BLaER1 (cell line): ENCODE data around the gene KCNQ1OT1.

Experiments used
- H3K27ac ChIP-seq: shearing (Covaris generic); formaldehyde crosslinking; 2 replicates; pipeline ENCODE4 v1.8.1; 2022
- H3K27me3 ChIP-seq: shearing (Covaris generic); formaldehyde crosslinking; 2 replicates; pipeline ENCODE4 v1.8.1; 2022
- H3K36me3 ChIP-seq: shearing (Covaris generic); formaldehyde crosslinking; 2 replicates; pipeline ENCODE4 v1.8.1; 2022
- H3K4me1 ChIP-seq: shearing (Covaris generic); formaldehyde crosslinking; 2 replicates; pipeline ENCODE4 v1.8.1; 2022
- H3K4me2 ChIP-seq: shearing (Covaris generic); formaldehyde crosslinking; 2 replicates; pipeline ENCODE4 v1.8.1; 2022
- H3K4me3 ChIP-seq: shearing (Covaris generic); formaldehyde crosslinking; 2 replicates; pipeline ENCODE4 v1.8.1; 2022
- H3K9ac ChIP-seq: shearing (Covaris generic); formaldehyde crosslinking; 2 replicates; pipeline ENCODE4 v1.8.1; 2022
- H3K9me3 ChIP-seq: shearing (Covaris generic); formaldehyde crosslinking; 2 replicates; pipeline ENCODE4 v1.8.1; 2022
- H4K20me1 ChIP-seq: shearing (Covaris generic); formaldehyde crosslinking; 2 replicates; pipeline ENCODE4 v1.8.1; 2022
- Cebpa-rat ChIP-seq: shearing (Covaris generic); IDR thresholded peaks from 2 replicates; pipeline ENCODE4 v1.8.1; 2022

The KCNQ1OT1 gene

GRCh38 chr11:2621894-2622293 lies 77.9 kb downstream of the KCNQ1OT1 start:
- no peak overlapping the region for H3K27ac ChIP-seq
- no peak overlapping the region for H3K4me3 ChIP-seq
- H4K20me1 ChIP-seq, result no peaks in the 10 kb centered on the region
- no peaks in the 10 kb centered on the region for H3K36me3 ChIP-seq
- H3K4me2 ChIP-seq, result no peak overlapping the region
- H3K9ac ChIP-seq, result no peak overlapping the region
- TF ChIP-seq Cebpa-rat, result no peak
- H3K4me1 ChIP-seq, result no peaks in the 10 kb centered on the region
- peaks cover 10% of the 10 kb centered on the region for H3K9me3 ChIP-seq
- no peaks in the 10 kb centered on the region for H3K27me3 ChIP-seq

GRCh38 chr11:2612884-2613571 lies 86.8 kb downstream of the KCNQ1OT1 start:
- no peak overlapping the region for H3K4me3 ChIP-seq
- no peak overlapping the region for H3K9ac ChIP-seq
- no peak overlapping the region for H3K27ac ChIP-seq
- no peaks in the 10 kb centered on the region for H3K36me3 ChIP-seq
- H3K4me1 ChIP-seq, result no peaks in the 10 kb centered on the region
- no peak overlapping the region for H3K4me2 ChIP-seq
- H3K9me3 ChIP-seq, result peaks cover 20% of the 10 kb centered on the region
- no peaks in the 10 kb centered on the region for H4K20me1 ChIP-seq
- H3K27me3 ChIP-seq, result no peaks in the 10 kb centered on the region
- TF ChIP-seq Cebpa-rat, result no peak

- peaks cover 30% of the 10 kb centered on the region for H3K9me3 ChIP-seq
- H3K36me3 ChIP-seq, result no peaks in the 10 kb centered on the region
- no peak for TF ChIP-seq Cebpa-rat
- H3K4me2 ChIP-seq, result no peak overlapping the region
- no peaks in the 10 kb centered on the region for H4K20me1 ChIP-seq
- H3K9ac ChIP-seq, result no peak overlapping the region
- no peak overlapping the region for H3K4me3 ChIP-seq
- H3K4me1 ChIP-seq, result no peaks in the 10 kb centered on the region
- no peaks in the 10 kb centered on the region for H3K27me3 ChIP-seq
- H3K27ac ChIP-seq, result no peak overlapping the region
These were observed 90.4 kb downstream of the KCNQ1OT1 start for GRCh38 chr11:2609345-2609744.

- no peak for TF ChIP-seq Cebpa-rat
- Histone ChIP-seq H3K4me2 (no peak overlapping the region), H3K27ac (no peak overlapping the region), H3K27me3 (no peaks in the 10 kb centered on the region), H3K9ac (no peak overlapping the region), H4K20me1 (no peaks in the 10 kb centered on the region), H3K36me3 (no peaks in the 10 kb centered on the region), H3K4me1 (no peaks in the 10 kb centered on the region), H3K9me3 (peaks cover 14% of the 10 kb centered on the region), H3K4me3 (no peak overlapping the region)
These were observed 100.1 kb downstream of the KCNQ1OT1 start for GRCh38 chr11:2599561-2600189.

- Histone ChIP-seq H3K27ac (no peak overlapping the region), H3K4me3 (no peak overlapping the region), H3K36me3 (no peaks in the 10 kb centered on the region), H3K4me1 (no peaks in the 10 kb centered on the region), H4K20me1 (no peaks in the 10 kb centered on the region), H3K4me2 (no peak overlapping the region), H3K9me3 (peaks cover 6% of the 10 kb centered on the region), H3K27me3 (no peaks in the 10 kb centered on the region), H3K9ac (no peak overlapping the region)
- TF ChIP-seq Cebpa-rat, result no peak
These were observed 104.6 kb downstream of the KCNQ1OT1 start for GRCh38 chr11:2595204-2595603.

GRCh38 chr11:2594267-2594666 lies 105.5 kb downstream of the KCNQ1OT1 start:
- Histone ChIP-seq H3K9me3 (peaks cover 6% of the 10 kb centered on the region), H3K27ac (no peak overlapping the region), H3K4me3 (no peak overlapping the region), H3K27me3 (no peaks in the 10 kb centered on the region), H3K9ac (no peak overlapping the region), H4K20me1 (no peaks in the 10 kb centered on the region), H3K4me2 (no peak overlapping the region), H3K4me1 (no peaks in the 10 kb centered on the region), H3K36me3 (no peaks in the 10 kb centered on the region; the same call in 1 of the 2 replicates)
- TF ChIP-seq Cebpa-rat, result no peak

- Histone ChIP-seq H3K4me3 (no peak overlapping the region), H3K27ac (no peak overlapping the region), H3K4me1 (no peaks in the 10 kb centered on the region), H3K9ac (no peak overlapping the region), H3K27me3 (no peaks in the 10 kb centered on the region), H3K36me3 (no peaks in the 10 kb centered on the region; the same call in 1 of the 2 replicates), H4K20me1 (no peaks in the 10 kb centered on the region), H3K4me2 (no peak overlapping the region), H3K9me3 (peaks cover 1% of the 10 kb centered on the region)
- no peak for TF ChIP-seq Cebpa-rat
These were observed 106.3 kb downstream of the KCNQ1OT1 start for GRCh38 chr11:2593393-2593950.

GRCh38 chr11:2592559-2593392 lies 107.0 kb downstream of the KCNQ1OT1 start:
- Histone ChIP-seq H3K4me2 (no peak overlapping the region), H3K9ac (no peak overlapping the region), H3K4me1 (no peaks in the 10 kb centered on the region), H3K36me3 (no peaks in the 10 kb centered on the region; the same call in 1 of the 2 replicates), H3K27ac (no peak overlapping the region), H3K4me3 (no peak overlapping the region), H3K9me3 (no peaks in the 10 kb centered on the region), H4K20me1 (no peaks in the 10 kb centered on the region), H3K27me3 (no peaks in the 10 kb centered on the region)
- no peak for TF ChIP-seq Cebpa-rat

GRCh38 chr11:2591805-2592204 lies 108.0 kb downstream of the KCNQ1OT1 start:
- Histone ChIP-seq H3K9ac (no peak overlapping the region), H3K4me3 (no peak overlapping the region), H3K36me3 (no peaks in the 10 kb centered on the region; the same call in 1 of the 2 replicates), H3K4me1 (no peaks in the 10 kb centered on the region), H3K9me3 (no peaks in the 10 kb centered on the region), H3K27ac (no peak overlapping the region), H3K27me3 (no peaks in the 10 kb centered on the region), H3K4me2 (no peak overlapping the region), H4K20me1 (no peaks in the 10 kb centered on the region)
- TF ChIP-seq Cebpa-rat, result no peak
